GM23338 (cell line): ENCODE measurements around the gene ZMPSTE24. TPM values are rescaled to one million over a fixed set of nuclear protein-coding genes. Genes with fewer than 3 reads are reported as not detected.

Experiments used
- ATAC-seq: fragments of 200-7000 bp; cut with Tn5 transposase; 3 replicates; pipeline ENCODE4 v1.9.1; 2020
- DNase-seq: peaks from one replicate; pipeline ENCODE4 v3.0.0-alpha.2; 2015; ENCODE audit warnings: low spot score
- H2AFZ ChIP-seq: fragments of 200-600 bp; sonication (generic); 2 replicates; pipeline ENCODE4 v1.8.0; 2016; ENCODE audit warnings: antibody characterized with exemption, mild to moderate bottlenecking, moderate library complexity
- H3F3A ChIP-seq: fragments of 200-600 bp; sonication (generic); replicated peaks from 2 replicates; pipeline ENCODE4 v1.8.0; 2017; ENCODE audit warnings: antibody characterized with exemption, mixed run types, low read depth
- H3K27ac ChIP-seq: fragments of 200-600 bp; sonication (generic); 2 replicates; pipeline ENCODE4 v1.6.1; 2016; ENCODE audit warnings: low read depth
- H3K27me3 ChIP-seq: fragments of 200-600 bp; sonication (generic); 2 replicates; pipeline ENCODE4 v1.8.0; 2016; ENCODE audit warnings: mild to moderate bottlenecking, mixed run types, moderate library complexity; ENCODE audit not compliant: insufficient read depth
- H3K36me3 ChIP-seq: fragments of 200-600 bp; sonication (generic); 2 replicates; pipeline ENCODE4 v1.8.0; 2016; ENCODE audit warnings: mild to moderate bottlenecking; ENCODE audit not compliant: insufficient read depth
- H3K4me1 ChIP-seq: fragments of 200-600 bp; sonication (generic); 2 replicates; pipeline ENCODE4 v1.8.0; 2016; ENCODE audit warnings: mild to moderate bottlenecking, moderate library complexity; ENCODE audit not compliant: insufficient read depth
- H3K4me2 ChIP-seq: fragments of 200-600 bp; sonication (generic); 2 replicates; pipeline ENCODE4 v1.7.1; 2017; ENCODE audit warnings: mixed run types
- H3K4me3 ChIP-seq: fragments of 200-600 bp; sonication (generic); 2 replicates; pipeline ENCODE4 v1.6.1; 2016; ENCODE audit warnings: mixed run types
- H3K79me2 ChIP-seq: fragments of 200-600 bp; sonication (generic); replicated peaks from 2 replicates; pipeline ENCODE4 v1.8.0; 2017; ENCODE audit warnings: mild to moderate bottlenecking; ENCODE audit not compliant: insufficient read depth
- H3K9me2 ChIP-seq: fragments of 200-600 bp; sonication (generic); 2 replicates; pipeline ENCODE4 v1.8.0; 2017; ENCODE audit not compliant: insufficient read depth
- H4K20me1 ChIP-seq: fragments of 200-600 bp; sonication (generic); replicated peaks from 2 replicates; pipeline ENCODE4 v1.8.0; 2017; ENCODE audit warnings: mild to moderate bottlenecking; ENCODE audit not compliant: insufficient read depth
- H3K27ac Mint-ChIP-seq: 2 replicates; pipeline ENCODE4 v1.8.0; 2020; ENCODE audit warnings: inconsistent platforms, mild to moderate bottlenecking, moderate library complexity, mixed read lengths
- H3K27me3 Mint-ChIP-seq: 3 replicates; pipeline ENCODE4 v1.8.0; 2022; ENCODE audit warnings: low read depth, mild to moderate bottlenecking, moderate library complexity, mixed read lengths, inconsistent platforms; ENCODE audit not compliant: insufficient read depth, poor library complexity
- H3K36me3 Mint-ChIP-seq: 3 replicates; pipeline ENCODE4 v1.8.0; 2021; ENCODE audit warnings: low read depth, mild to moderate bottlenecking, inconsistent platforms, moderate library complexity, mixed read lengths
- H3K4me1 Mint-ChIP-seq: 3 replicates; pipeline ENCODE4 v1.8.0; 2020; ENCODE audit warnings: mild to moderate bottlenecking, inconsistent platforms, mixed read lengths
- H3K4me3 Mint-ChIP-seq: 3 replicates; pipeline ENCODE4 v1.8.0; 2021; ENCODE audit warnings: moderate library complexity, mild to moderate bottlenecking, inconsistent platforms, mixed read lengths
- H3K9me3 Mint-ChIP-seq: 3 replicates; pipeline ENCODE4 v1.8.0; 2020; ENCODE audit warnings: moderate library complexity, mild to moderate bottlenecking, inconsistent platforms, mixed read lengths
- CREB1 ChIP-seq: fragments of 250-450 bp; sonication (Bioruptor Pico); IDR thresholded peaks from 2 replicates; pipeline ENCODE4 v1.5.0; 2020; ENCODE audit warnings: low read depth, mild to moderate bottlenecking, moderate library complexity
- CTCF ChIP-seq, 2 experiments: fragments of 200-600 bp in 1 of 2; sonication (generic) in 1 of 2; conservative IDR thresholded peaks; 2 replicates each; pipeline versions ENCODE4 v1.5.1 to v1.6.1; 2016 to 2017; ENCODE audit warnings: antibody characterized with exemption in 2 of 2, low read depth in 2 of 2, mild to moderate bottlenecking in 2 of 2, moderate library complexity in 1 of 2
- ETS1 ChIP-seq: IDR thresholded peaks from 2 replicates; pipeline ENCODE4 v1.6.1; 2016; ENCODE audit warnings: antibody characterized with exemption
- EZH2 ChIP-seq: fragments of 200-600 bp; sonication (generic); IDR thresholded peaks from one replicate; pipeline ENCODE4 v1.8.0; 2017; ENCODE audit warnings: antibody characterized with exemption, mild to moderate bottlenecking, low read depth; ENCODE audit not compliant: unreplicated experiment
- EZH2phosphoT487 ChIP-seq: fragments of 200-600 bp; sonication (generic); IDR thresholded peaks from one replicate; pipeline ENCODE4 v1.8.1; 2018; ENCODE audit warnings: antibody characterized with exemption; ENCODE audit not compliant: unreplicated experiment
- JUNB ChIP-seq: IDR thresholded peaks from one replicate; pipeline ENCODE4 v1.6.1; 2016; ENCODE audit warnings: antibody characterized with exemption; ENCODE audit not compliant: unreplicated experiment
- NANOG ChIP-seq: IDR thresholded peaks from 2 replicates; pipeline ENCODE4 v1.6.1; 2016; ENCODE audit warnings: antibody characterized with exemption, borderline replicate concordance
- POLR2AphosphoS5 ChIP-seq: IDR thresholded peaks from 2 replicates; pipeline ENCODE4 v1.6.1; 2016; ENCODE audit warnings: antibody characterized with exemption, low read depth
- REST ChIP-seq: IDR thresholded peaks from one replicate; pipeline ENCODE4 v1.6.1; 2018; ENCODE audit warnings: antibody characterized with exemption; ENCODE audit not compliant: unreplicated experiment
- STAT1 ChIP-seq: IDR thresholded peaks from one replicate; pipeline ENCODE4 v1.6.1; 2016; ENCODE audit warnings: antibody characterized with exemption; ENCODE audit not compliant: unreplicated experiment
- ZNF114 ChIP-seq: fragments of 250-450 bp; sonication (Bioruptor Pico); IDR thresholded peaks from 2 replicates; pipeline ENCODE4 v1.5.0; 2020; ENCODE audit warnings: mild to moderate bottlenecking, moderate library complexity
- ZNF331 ChIP-seq: fragments of 250-450 bp; sonication (Bioruptor Pico); IDR thresholded peaks from 2 replicates; pipeline ENCODE4 v1.5.0; 2020; ENCODE audit warnings: low read depth, mild to moderate bottlenecking, moderate library complexity
- polyA plus RNA-seq: library from polyadenylated mRNA; unstranded; fragments of >200 nt; fragmentation: Nextera tagmentation; extraction: Ambion mirVana; gene quantifications from 2 replicates; pipeline ENCODE4 v1.2.1, GENCODE V29; 2016
- total RNA-seq: library from RNA; depleted of rRNA; stranded (reverse); fragments of >200 nt; shearing (Covaris generic); gene quantifications from 2 replicates; pipeline ENCODE4 v1.2.3, GENCODE V29; 2014

ZMPSTE24 gene
- total and polyA plus RNA-seq, 2 experiments from 2014 or later = 23.1 to 51.2 TPM

DNA sequence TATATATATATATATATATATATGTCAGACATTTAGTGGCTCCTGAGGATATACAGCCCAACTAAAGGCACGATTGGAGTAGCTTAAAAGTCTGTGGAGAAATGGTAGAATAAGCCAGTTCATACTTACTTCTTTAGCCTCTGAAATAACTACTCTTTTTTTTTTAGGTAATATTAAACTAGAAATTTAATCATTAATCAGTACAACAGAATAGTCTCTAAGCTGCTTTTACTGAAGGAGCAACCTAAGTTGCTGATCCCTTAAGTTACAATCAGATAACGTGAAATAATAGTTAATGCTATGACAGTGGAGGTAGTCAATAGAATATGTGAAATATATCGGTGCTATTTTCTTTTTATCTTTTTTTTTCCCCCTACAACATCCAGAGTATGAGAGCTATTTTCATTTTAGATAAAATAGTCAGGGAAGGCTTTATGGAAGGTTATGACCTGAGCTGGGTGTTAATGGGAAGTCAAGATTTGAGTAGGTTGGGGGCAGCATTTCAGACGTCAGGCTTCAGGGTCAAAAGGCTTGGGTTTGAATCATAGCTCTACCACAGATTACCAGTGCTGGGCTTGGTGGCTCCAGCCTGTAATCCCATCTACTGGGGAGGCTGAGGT, 15.6 kb downstream of the ZMPSTE24 start:
- H3K4me1 Mint-ChIP-seq = peaks cover 5% of the 10 kb centered on the region; the same call in 2 of the 3 replicates
- Histone ChIP-seq H3K9me2 (no peaks in the 10 kb centered on the region), H3K4me3 (no peak overlapping the region), H3K36me3 (peaks cover 27% of the 10 kb centered on the region; the same call in 1 of the 2 replicates), H3K79me2 (0 out of 2 replicates have a peak, but pooled peaks cover 6% of the 10 kb centered on the region), H3K4me1 (no peaks in the 10 kb centered on the region), H3K27me3 (no peaks in the 10 kb centered on the region), H3F3A (no peaks in the 10 kb centered on the region; the same call in 1 of the 2 replicates), H3K27ac (no peak overlapping the region), H4K20me1 (peaks cover 16% of the 10 kb centered on the region), H2AFZ (no peak overlapping the region), H3K4me2 (no peak overlapping the region)
- no peak for TF ChIP-seq NANOG
- TF ChIP-seq REST = no peak
- no peak for TF ChIP-seq CTCF (conservative IDR thresholded peaks at IDR 0.05; ENCODE audit: low read depth in 2 of 2)
- no peak for TF ChIP-seq ZNF331 (CRISPR knock-in tag)
- no peak for TF ChIP-seq POLR2AphosphoS5
- no peak for TF ChIP-seq ZNF114
- TF ChIP-seq EZH2 = no peak
- no peak for TF ChIP-seq EZH2phosphoT487
- TF ChIP-seq STAT1 = no peak
- no peak for TF ChIP-seq ETS1
- no peak for TF ChIP-seq JUNB
- TF ChIP-seq CREB1 (CRISPR knock-in tag) = no peak
- H3K4me3 Mint-ChIP-seq = no peak overlapping the region
- no peak overlapping the region for H3K27ac Mint-ChIP-seq
- H3K9me3 Mint-ChIP-seq = no peaks in the 10 kb centered on the region
- H3K36me3 Mint-ChIP-seq = peaks cover 48% of the 10 kb centered on the region
- peaks cover 6% of the 10 kb centered on the region for H3K27me3 Mint-ChIP-seq
- no peak for DNase-seq
- no peak for ATAC-seq
